Hepatocyte (in vitro differentiated cells): ENCODE data around the gene PIGN. TPM values are rescaled to one million over a fixed set of nuclear protein-coding genes. Genes with fewer than 3 reads are reported as not detected.
A peak's percentile ranks its signal among the peaks of the same experiment; 100 is the strongest.

Experiments used
- DNase-seq: peaks from one replicate; pipeline ENCODE4 v3.0.0-alpha.2; 2016; ENCODE audit warnings: low spot score
- H2AFZ ChIP-seq: fragments of 200-600 bp; sonication (generic); 2 replicates; pipeline ENCODE4 v1.6.0; 2016; ENCODE audit warnings: antibody characterized with exemption, mild to moderate bottlenecking
- H3K27ac ChIP-seq: fragments of 200-600 bp; sonication (generic); 2 replicates; pipeline ENCODE4 v1.5.1; 2016; ENCODE audit warnings: mild to moderate bottlenecking
- H3K27me3 ChIP-seq: fragments of 200-600 bp; sonication (generic); 2 replicates; pipeline ENCODE4 v1.6.1; 2016
- H3K36me3 ChIP-seq: fragments of 200-600 bp; sonication (generic); replicated peaks from 2 replicates; pipeline ENCODE4 v1.5.1; 2016; ENCODE audit warnings: low read depth; ENCODE audit not compliant: insufficient read depth
- H3K4me1 ChIP-seq: fragments of 200-600 bp; sonication (generic); 2 replicates; pipeline ENCODE4 v1.5.1; 2016; ENCODE audit warnings: mild to moderate bottlenecking, moderate library complexity; ENCODE audit not compliant: insufficient read depth
- H3K4me2 ChIP-seq: fragments of 200-600 bp; sonication (generic); 2 replicates; pipeline ENCODE4 v1.6.0; 2016
- H3K4me3 ChIP-seq: fragments of 200-600 bp; sonication (generic); 2 replicates; pipeline ENCODE4 v1.5.1; 2016; ENCODE audit warnings: mild to moderate bottlenecking
- H3K79me2 ChIP-seq: fragments of 200-600 bp; sonication (generic); 2 replicates; pipeline ENCODE4 v1.6.0; 2017; ENCODE audit warnings: mild to moderate bottlenecking
- H3K9me2 ChIP-seq: fragments of 200-600 bp; sonication (generic); replicated peaks from 2 replicates; pipeline ENCODE4 v1.6.0; 2017; ENCODE audit warnings: mild to moderate bottlenecking; ENCODE audit not compliant: insufficient read depth
- H3K9me3 ChIP-seq: fragments of 200-600 bp; sonication (generic); 2 replicates; pipeline ENCODE4 v1.5.1; 2016; ENCODE audit warnings: low read depth, mild to moderate bottlenecking
- H4K20me1 ChIP-seq: fragments of 200-600 bp; sonication (generic); 2 replicates; pipeline ENCODE4 v1.6.0; 2016; ENCODE audit warnings: mild to moderate bottlenecking; ENCODE audit not compliant: insufficient read depth, poor library complexity, severe bottlenecking
- CTCF ChIP-seq: fragments of 200-600 bp; sonication (generic); IDR thresholded peaks from 2 replicates; pipeline ENCODE4 v1.5.1; 2016; ENCODE audit warnings: antibody characterized with exemption, mild to moderate bottlenecking; ENCODE audit not compliant: poor library complexity
- EZH2 ChIP-seq: fragments of 200-600 bp; sonication (generic); IDR thresholded peaks from 2 replicates; pipeline ENCODE4 v1.6.1; 2016; ENCODE audit warnings: antibody characterized with exemption, mild to moderate bottlenecking, borderline replicate concordance
- EZH2phosphoT487 ChIP-seq: fragments of 200-600 bp; sonication (generic); IDR thresholded peaks from one replicate; pipeline ENCODE4 v1.6.1; 2018; ENCODE audit warnings: antibody characterized with exemption, mild to moderate bottlenecking, low read depth, moderate library complexity; ENCODE audit not compliant: unreplicated experiment, severe bottlenecking
- whole genome bisulfite sequencing: methylation state at CpG from one replicate; pipeline ENCODE4 v1.1.6; 2016; ENCODE audit warnings: low lambda C conversion rate; ENCODE audit errors: missing lambda C conversion rate; 5-methylcytosine and 5-hydroxymethylcytosine counted together
- polyA plus RNA-seq: library from polyadenylated mRNA; unstranded; fragments of >200 nt; fragmentation: Nextera tagmentation; extraction: Ambion mirVana; gene quantifications from 2 replicates; pipeline ENCODE4 v1.2.1, GENCODE V29; 2016
- total RNA-seq: library from RNA; depleted of rRNA; stranded (reverse); fragments of >200 nt; gene quantifications from 2 replicates; pipeline ENCODE4 v1.2.3, GENCODE V29; 2014

PIGN gene
- total and polyA plus RNA-seq, 2 experiments from 2014 or later, result 18.9 to 42.9 TPM

- Histone ChIP-seq H3K79me2 (no peaks in the 10 kb centered on the region), H3K4me3 (no peak overlapping the region), H3K27me3 (no peaks in the 10 kb centered on the region), H2AFZ (no peak overlapping the region), H3K9me3 (peaks cover 5% of the 10 kb centered on the region), H4K20me1 (no peaks in the 10 kb centered on the region), H3K4me2 (no peak overlapping the region), H3K4me1 (no peaks in the 10 kb centered on the region), H3K27ac (no peak overlapping the region), H3K36me3 (peaks cover 10% of the 10 kb centered on the region), H3K9me2 (no peaks in the 10 kb centered on the region)
- DNase-seq, result no peak
- WGBS, result 100% methylated on average over 2 of the region's 2 CpGs
- TF ChIP-seq EZH2phosphoT487, result no peak
- TF ChIP-seq EZH2, result no peak
- TF ChIP-seq CTCF, result no peak
Observed at GRCh38 chr18:62224229-62224628, 37.4 kb upstream of the PIGN start.

- no peaks in the 10 kb centered on the region for H4K20me1 ChIP-seq
- no peak overlapping the region for H2AFZ ChIP-seq
- 78% methylated on average over 1 of the region's 1 CpG for WGBS
- H3K4me1 ChIP-seq, result no peaks in the 10 kb centered on the region
- no peak for DNase-seq
- TF ChIP-seq EZH2phosphoT487 (no peak), CTCF (no peak), EZH2 (no peak)
- no peaks in the 10 kb centered on the region for H3K36me3 ChIP-seq
- H3K9me2 ChIP-seq, result no peaks in the 10 kb centered on the region
- H3K4me2 ChIP-seq, result no peak overlapping the region
- no peak overlapping the region for H3K27ac ChIP-seq
- no peaks in the 10 kb centered on the region for H3K27me3 ChIP-seq
- no peaks in the 10 kb centered on the region for H3K9me3 ChIP-seq
- peaks cover 38% of the 10 kb centered on the region for H3K79me2 ChIP-seq
- H3K4me3 ChIP-seq, result no peak overlapping the region
Observed at GRCh38 chr18:62214790-62215189, 27.9 kb upstream of the PIGN start.

GRCh38 chr18:62211325-62211828 lies 24.5 kb upstream of the PIGN start:
- peak; percentile 8 for DNase-seq
- no peak for TF ChIP-seq EZH2phosphoT487
- TF ChIP-seq EZH2, result no peak
- no peak for TF ChIP-seq CTCF
- Histone ChIP-seq H4K20me1 (no peaks in the 10 kb centered on the region), H3K27me3 (no peaks in the 10 kb centered on the region), H3K4me2 (no peak overlapping the region), H3K4me1 (no peaks in the 10 kb centered on the region), H2AFZ (no peak overlapping the region), H3K79me2 (peaks cover 62% of the 10 kb centered on the region), H3K4me3 (no peak overlapping the region), H3K27ac (no peak overlapping the region), H3K9me2 (no peaks in the 10 kb centered on the region), H3K9me3 (no peaks in the 10 kb centered on the region), H3K36me3 (no peaks in the 10 kb centered on the region)

- WGBS, result 95% methylated on average over 1 of the region's 1 CpG
- no peak overlapping the region for H3K27ac ChIP-seq
- H3K27me3 ChIP-seq, result no peaks in the 10 kb centered on the region
- TF ChIP-seq EZH2phosphoT487, result no peak
- TF ChIP-seq EZH2, result no peak
- no peak for TF ChIP-seq CTCF
- peaks cover 75% of the 10 kb centered on the region for H3K79me2 ChIP-seq
- no peaks in the 10 kb centered on the region for H3K36me3 ChIP-seq
- no peak overlapping the region for H3K4me2 ChIP-seq
- no peaks in the 10 kb centered on the region for H3K9me3 ChIP-seq
- no peaks in the 10 kb centered on the region for H3K9me2 ChIP-seq
- no peaks in the 10 kb centered on the region for H3K4me1 ChIP-seq
- H4K20me1 ChIP-seq, result no peaks in the 10 kb centered on the region
- DNase-seq, result no peak
- no peak overlapping the region for H2AFZ ChIP-seq
- H3K4me3 ChIP-seq, result no peak overlapping the region
Observed at GRCh38 chr18:62210138-62210537, 23.3 kb upstream of the PIGN start.
